Peyer's patch (tissue), 4 donors: ENCODE results near the gene PTPMT1. TPM values are rescaled to one million over a fixed set of nuclear protein-coding genes. Genes with fewer than 3 reads are reported as not detected.
A peak's percentile ranks its signal among the peaks of the same experiment; 100 is the strongest.

Experiments used
- DNase-seq, 3 donors: peaks; one replicate each; pipeline ENCODE4 v3.0.0-alpha.2; 2017 to 2019
- H3K27ac ChIP-seq, 4 donors: fragments of 200-600 bp; sonication (generic); one replicate each; pipeline ENCODE4 v1.5.1; 2016 to 2019
- H3K27me3 ChIP-seq, 2 donors: fragments of 200-600 bp; sonication (generic); one replicate each; pipeline ENCODE4 v1.5.1; 2019
- H3K36me3 ChIP-seq, 3 donors: fragments of 200-600 bp; sonication (generic); one replicate each; pipeline ENCODE4 v1.5.1; 2016 to 2019
- H3K4me1 ChIP-seq, 4 donors: fragments of 200-600 bp; sonication (generic); one replicate each; pipeline ENCODE4 v1.5.1; 2016 to 2019
- H3K4me3 ChIP-seq, 4 donors: fragments of 200-600 bp; sonication (generic); 1 replicate in 3 of 4; 2 replicates in 1 of 4; pipeline ENCODE4 v1.5.1; 2016 to 2019; ENCODE audit warnings: mild to moderate bottlenecking in 1 of 4
- H3K9me3 ChIP-seq, 4 donors: fragments of 200-600 bp; sonication (generic); one replicate each; pipeline ENCODE4 v1.5.1; 2016 to 2019; ENCODE audit warnings: mild to moderate bottlenecking in 1 of 4
- CTCF ChIP-seq, 6 experiments: fragments of 450-650 bp in 4 of 6; fragments of 200-600 bp in 2 of 6; sonication (generic) in 1 of 6; IDR thresholded peaks; one replicate each; pipeline ENCODE4 v1.5.1; 2017 to 2019; ENCODE audit warnings: antibody characterized with exemption in 6 of 6, mild to moderate bottlenecking in 3 of 6, moderate library complexity in 1 of 6
- POLR2A ChIP-seq, 2 donors: fragments of 450-650 bp; IDR thresholded peaks; one replicate each; pipeline ENCODE4 v1.5.1; 2017; ENCODE audit warnings: antibody characterized with exemption in 2 of 2, mild to moderate bottlenecking in 2 of 2, moderate library complexity in 2 of 2
- total RNA-seq, 4 donors: library from RNA; depleted of rRNA; stranded (reverse); fragments of >200 nt; gene quantifications; one replicate each; pipeline ENCODE4 v1.1.0, GENCODE V29; 2016

Gene PTPMT1
- total RNA-seq, 4 donors from 2014 or later: 43.1 to 80.9 (median 65.8) TPM

- TF ChIP-seq CTCF (IDR thresholded peaks at IDR 0.05) (no peak), POLR2A (IDR thresholded peaks at IDR 0.05) (no peak)
- H3K4me3 ChIP-seq: no peak overlapping the region
- H3K27ac ChIP-seq: no peak overlapping the region
- peaks cover 0 to 30% (median 0%) of the 10 kb centered on the region in 3 donors for H3K36me3 ChIP-seq
- H3K27me3 ChIP-seq: no peaks in the 10 kb centered on the region
- H3K4me1 ChIP-seq: peaks cover 0 to 3% (median 0%) of the 10 kb centered on the region in 4 donors
- H3K9me3 ChIP-seq: no peaks in the 10 kb centered on the region
- no peak for DNase-seq
Observed at GRCh38 chr11:47587039-47587716, 21.8 kb downstream of the PTPMT1 start.

GRCh38 chr11:47587723-47588326 is 22.4 kb downstream of the PTPMT1 start:
- no peak for TF ChIP-seq CTCF (IDR thresholded peaks at IDR 0.05)
- H3K27ac ChIP-seq: no peak overlapping the region
- peaks cover 0 to 24% (median 0%) of the 10 kb centered on the region in 3 donors for H3K36me3 ChIP-seq

GRCh38 chr11:47589118-47589517 is 23.7 kb downstream of the PTPMT1 start:
- H3K36me3 ChIP-seq: peaks cover 0 to 11% (median 0%) of the 10 kb centered on the region in 3 donors
- peaks cover 0 to 9% (median 4%) of the 10 kb centered on the region in 4 donors for H3K4me1 ChIP-seq
- no peak overlapping the region for H3K27ac ChIP-seq
- DNase-seq: no peak
- H3K9me3 ChIP-seq: no peaks in the 10 kb centered on the region
- TF ChIP-seq POLR2A (IDR thresholded peaks at IDR 0.05) (no peak), CTCF (IDR thresholded peaks at IDR 0.05) (no peak)
- H3K27me3 ChIP-seq: peaks cover 0 to 12% of the 10 kb centered on the region in 2 donors
- peak overlapping the region in 1 of 4 donors; percentile 37 for H3K4me3 ChIP-seq

More at GRCh38 chr11:47587723-47588326, 22.4 kb downstream of the PTPMT1 start:
- no peaks in the 10 kb centered on the region for H3K27me3 ChIP-seq
- no peaks in the 10 kb centered on the region for H3K9me3 ChIP-seq
- no peak overlapping the region for H3K4me3 ChIP-seq
- peak in 1 of 3 donors; percentile 60 for DNase-seq
- peaks cover 0 to 3% (median 0%) of the 10 kb centered on the region in 4 donors for H3K4me1 ChIP-seq

GRCh38 chr11:47589584-47589976 is 24.2 kb downstream of the PTPMT1 start:
- Histone ChIP-seq H3K27ac (no peak overlapping the region), H3K27me3 (peaks cover 0 to 16% of the 10 kb centered on the region in 2 donors), H3K4me3 (peak overlapping the region in 2 of 4 donors; percentile 37 to 46)

GRCh38 chr11:47589977-47590861 is 24.8 kb downstream of the PTPMT1 start:
- Histone ChIP-seq H3K27ac (no peak overlapping the region), H3K4me1 (peaks cover 0 to 13% (median 7%) of the 10 kb centered on the region in 4 donors), H3K36me3 (no peaks in the 10 kb centered on the region), H3K9me3 (no peaks in the 10 kb centered on the region), H3K4me3 (peak overlapping the region in 2 of 4 donors; percentile 37 to 46), H3K27me3 (peaks cover 0 to 17% of the 10 kb centered on the region in 2 donors)
- no peak for DNase-seq
- TF ChIP-seq POLR2A (IDR thresholded peaks at IDR 0.05) (no peak), CTCF (IDR thresholded peaks at IDR 0.05) (no peak)

More at GRCh38 chr11:47589584-47589976, 24.2 kb downstream of the PTPMT1 start:
- DNase-seq: no peak
- Histone ChIP-seq H3K4me1 (peaks cover 0 to 13% (median 7%) of the 10 kb centered on the region in 4 donors), H3K9me3 (no peaks in the 10 kb centered on the region), H3K36me3 (peaks cover 0 to 6% (median 0%) of the 10 kb centered on the region in 3 donors)
- no peak for TF ChIP-seq POLR2A (IDR thresholded peaks at IDR 0.05)
